H1 (cell line): ENCODE measurements around the gene CLEC16A. TPM values are rescaled to one million over a fixed set of nuclear protein-coding genes. Genes with fewer than 3 reads are reported as not detected.

Source experiments
- CBX5 ChIP-seq: fragments of 300-800, 300-1000 bp; sonication (generic); IDR thresholded peaks from 2 replicates; pipeline ENCODE4 v1.7.1; 2016; ENCODE audit warnings: antibody characterized with exemption, low read length, low read depth
- CREB1 ChIP-seq: IDR thresholded peaks from 2 replicates; pipeline ENCODE4 v1.6.1; 2012; ENCODE audit warnings: inconsistent platforms
- FOSL1 ChIP-seq: IDR thresholded peaks from 2 replicates; pipeline ENCODE4 v1.6.1; 2011; ENCODE audit warnings: mild to moderate bottlenecking, low read depth, low read length, moderate library complexity; ENCODE audit not compliant: insufficient read depth
- GTF2F1 ChIP-seq: IDR thresholded peaks from 2 replicates; pipeline ENCODE4 v1.6.1; 2012; ENCODE audit warnings: low read depth, low read length, improper control_type of control experiment, borderline replicate concordance
- KDM1A ChIP-seq: fragments of 200-600, 300-600 bp; sonication (generic); IDR thresholded peaks from 2 replicates; pipeline ENCODE4 v1.7.1; 2016; ENCODE audit warnings: mild to moderate bottlenecking, low read length, borderline replicate concordance
- KDM4A ChIP-seq: IDR thresholded peaks from one replicate; pipeline ENCODE4 v1.7.1; 2012; ENCODE audit warnings: low read depth, mild to moderate bottlenecking, moderate library complexity, low read length, inconsistent platforms; ENCODE audit not compliant: severe bottlenecking
- SAP30 ChIP-seq: fragments of 300-600 bp; sonication (generic); IDR thresholded peaks from 2 replicates; pipeline ENCODE4 v1.7.1; 2012; ENCODE audit warnings: low read length, moderate library complexity, mild to moderate bottlenecking, inconsistent platforms; ENCODE audit not compliant: insufficient read depth, insufficient replicate concordance
- SP2 ChIP-seq: IDR thresholded peaks from 2 replicates; pipeline ENCODE4 v1.6.1; 2012; ENCODE audit warnings: mild to moderate bottlenecking, low read length, inconsistent platforms
- polyA plus RNA-seq, 7 experiments: library from polyadenylated mRNA; depleted of rRNA in 3 of 7; stranded (reverse) in 5 of 7; unstranded in 2 of 7; fragments of >200 nt in 5 of 7; fragments of 200-250 nt in 2 of 7; gene quantifications; 1 replicate in 5 of 7; 2 replicates in 1 of 7; 4 replicates in 1 of 7; pipeline versions ENCODE4 v1.2.1 to v1.2.3, GENCODE V29; 2011 to 2013; ENCODE audit warnings: missing spikeins in 2 of 7, mixed read lengths in 2 of 7
- total RNA-seq: library from RNA; stranded (reverse); fragmentation: NEBNext Ultra II Directional; extraction: Animal tissue kit (Norgen Biotek cat#: 25700); gene quantifications from 2 replicates; pipeline ENCODE4 v1.2.1, GENCODE V29; 2021

The CLEC16A gene
- total and polyA plus RNA-seq, 2 of the 8 experiments (the other 6 are each of a cell fraction or from before 2014, with no cell fraction given), result 7.6 to 19.3 TPM

- TF ChIP-seq GTF2F1, result no peak
- TF ChIP-seq FOSL1, result no peak
- no peak for TF ChIP-seq CBX5
- TF ChIP-seq SAP30, result no peak
- no peak for TF ChIP-seq KDM1A
- TF ChIP-seq CREB1, result no peak
- no peak for TF ChIP-seq KDM4A
- TF ChIP-seq SP2, result no peak
Measured at GRCh38 chr16:11198375-11198774, 254.0 kb downstream of the CLEC16A start (continued).
